HG03558 (cell line): ENCODE data around the gene IRF8.
"Not testable (repeated sequence)": the region's sequence is repeated elsewhere in the genome, so short reads cannot be mapped to it uniquely, and the experiment has no call there.

ENCODE experiments used
- ATAC-seq: cut with Tn5 transposase; IDR thresholded peaks from one replicate; pipeline ENCODE4 v1.9.1; 2021; ENCODE audit warnings: moderate number of reproducible peaks; ENCODE audit not compliant: unreplicated experiment; ENCODE audit errors: extremely low read depth

The IRF8 gene

DNA sequence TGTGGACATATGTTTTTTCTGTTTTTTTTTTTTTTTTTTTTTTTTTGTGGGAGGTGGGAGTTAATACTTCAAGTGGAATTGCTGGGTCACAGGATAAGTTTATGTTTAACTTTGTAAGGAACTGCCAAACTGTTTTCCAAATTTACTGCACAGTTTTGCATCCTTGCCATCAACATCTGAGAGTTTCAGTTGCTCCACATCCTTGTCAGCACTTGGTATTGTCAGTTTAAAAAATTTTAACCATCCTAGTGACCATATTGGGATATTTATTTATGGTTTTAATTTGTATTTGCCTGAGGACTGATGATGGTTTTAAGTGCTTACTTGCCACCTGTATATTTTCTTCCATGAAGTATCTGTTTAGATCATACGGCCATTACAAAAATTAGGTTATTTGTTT, 34.0 kb upstream of the IRF8 start:
- no peak for ATAC-seq

DNA sequence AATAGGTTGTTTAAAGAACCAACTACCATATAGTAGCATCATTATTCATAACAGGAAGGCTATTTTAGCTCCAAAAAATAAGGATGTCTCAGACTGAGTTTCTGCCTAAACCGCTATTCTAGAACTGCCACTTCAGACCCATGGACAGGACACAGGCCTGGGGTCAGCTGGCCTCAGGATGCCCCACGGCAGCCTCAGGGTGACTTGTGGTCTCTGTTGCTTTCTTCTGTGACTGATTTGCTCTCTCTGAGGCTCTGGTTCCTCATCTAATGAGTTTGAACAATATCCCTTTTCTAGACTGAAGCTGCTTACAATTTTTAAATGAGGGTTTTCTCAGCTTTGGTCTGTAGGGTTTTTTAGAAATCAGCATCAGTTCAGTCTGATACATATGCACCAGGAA, 31.8 kb upstream of the IRF8 start:
- no peak for ATAC-seq

DNA sequence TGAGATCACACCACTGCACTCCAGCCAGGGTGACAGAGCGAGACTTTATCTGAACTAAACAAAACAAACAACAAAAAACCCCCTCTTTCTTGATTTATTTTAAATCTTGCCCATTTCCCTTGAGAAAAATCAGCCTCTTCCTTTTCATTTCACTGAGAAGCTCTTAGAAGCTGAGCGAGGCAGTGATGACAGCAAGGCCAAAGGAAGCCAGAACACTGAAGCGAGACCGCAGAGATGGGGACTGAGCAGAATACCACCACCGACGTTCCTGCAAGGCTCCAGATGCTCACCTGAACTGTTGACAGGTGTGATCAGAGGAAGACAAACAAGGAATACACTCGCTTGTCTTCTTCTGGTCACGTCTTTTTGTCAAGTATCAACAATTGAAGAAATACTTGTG, 30.5 kb upstream of the IRF8 start:
- no peak for ATAC-seq

DNA sequence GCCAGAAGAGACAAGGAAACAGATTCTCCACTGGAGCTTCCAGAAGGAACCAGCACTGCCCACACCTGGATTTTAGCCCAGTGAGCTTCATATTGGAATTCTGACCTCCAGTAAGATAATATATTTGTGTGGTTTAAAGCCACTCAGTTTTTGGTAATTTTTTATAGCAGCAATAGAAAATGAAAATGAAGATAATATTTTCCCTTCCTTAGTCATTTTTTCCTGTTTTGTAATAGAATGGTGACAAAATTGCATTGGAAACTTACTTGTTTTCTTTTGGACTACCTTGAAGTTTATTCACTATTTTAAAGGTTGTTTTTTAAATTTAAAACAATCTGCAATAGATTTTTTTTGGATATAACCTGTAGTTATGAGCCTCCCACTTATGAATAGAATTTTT, 29.8 kb upstream of the IRF8 start:
- ATAC-seq, result no peak

DNA sequence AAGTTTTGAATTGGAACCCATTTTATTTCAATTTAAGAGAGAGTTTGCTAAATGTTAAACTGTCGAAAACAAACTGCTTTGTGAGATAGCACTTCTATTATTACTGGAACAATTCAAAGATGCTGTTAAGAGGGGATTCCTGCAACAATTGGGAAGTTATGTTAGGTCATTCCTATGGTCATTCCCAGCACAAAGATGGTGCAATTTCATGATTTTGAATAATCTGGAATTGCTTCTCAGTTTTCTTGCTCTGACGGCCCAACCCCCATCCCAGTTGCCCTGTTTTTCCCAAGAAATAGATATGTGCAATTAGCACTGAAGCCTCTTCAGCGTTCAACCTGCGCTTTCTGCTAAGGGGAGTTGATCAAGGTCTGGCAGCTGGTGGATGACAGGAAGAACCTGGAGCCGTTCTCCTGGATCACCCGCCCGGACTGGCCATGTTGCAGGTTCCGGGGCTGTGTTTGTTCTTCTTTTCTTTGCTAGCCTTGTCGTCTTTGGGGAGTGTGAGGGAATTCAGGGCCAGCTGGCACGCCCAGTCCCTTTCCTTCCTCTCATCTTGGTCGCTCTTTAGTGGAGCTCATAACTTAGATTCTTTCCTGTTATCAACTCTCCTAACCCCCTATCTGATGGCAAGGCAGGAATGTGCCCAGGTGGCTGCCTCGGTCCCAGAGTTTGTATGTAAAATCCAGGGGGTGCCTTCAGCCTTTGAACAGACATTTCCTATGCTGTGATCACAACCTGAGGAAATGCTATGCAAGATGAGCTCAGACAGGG, 29.0 kb upstream of the IRF8 start:
- ATAC-seq, result no peak

DNA sequence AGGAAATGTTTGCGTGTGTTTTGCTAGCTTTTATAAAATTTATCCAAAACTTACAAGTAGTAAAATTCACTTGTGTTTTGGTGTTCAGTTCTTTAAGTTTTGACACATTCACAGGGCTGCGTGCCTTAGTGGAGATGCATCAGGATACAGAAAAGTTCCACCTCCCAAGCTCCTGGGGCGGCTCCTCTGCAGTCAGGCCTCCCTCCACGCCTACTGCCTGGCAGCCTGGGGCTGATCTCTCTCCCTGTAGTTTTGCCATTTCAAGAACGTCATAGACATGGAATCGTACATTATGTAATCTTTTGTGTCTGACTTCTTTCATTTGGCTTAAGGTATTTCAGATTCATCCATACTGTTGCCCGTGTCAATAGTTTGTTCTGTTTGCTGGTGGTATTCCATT, 27.2 kb upstream of the IRF8 start:
- no peak for ATAC-seq

DNA sequence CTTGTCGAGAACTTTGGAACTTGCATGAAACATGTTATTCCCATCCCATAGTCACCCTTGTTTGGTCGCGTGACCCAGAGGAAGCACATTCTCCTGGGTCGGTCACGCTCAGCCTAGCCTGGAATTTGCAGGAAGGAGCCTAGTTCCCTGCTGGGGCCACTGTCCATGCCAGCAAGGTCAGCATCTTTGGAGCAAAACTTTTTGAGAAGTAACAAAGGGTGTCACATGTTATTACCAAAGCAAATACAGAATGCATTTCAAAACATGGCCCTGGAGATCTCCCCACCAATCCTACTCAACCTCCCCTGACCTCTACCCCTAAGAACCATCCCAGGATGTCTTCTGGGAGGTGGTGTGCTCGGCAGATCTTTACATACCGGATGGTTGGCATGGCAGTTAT, 26.2 kb upstream of the IRF8 start:
- ATAC-seq, result no peak

DNA sequence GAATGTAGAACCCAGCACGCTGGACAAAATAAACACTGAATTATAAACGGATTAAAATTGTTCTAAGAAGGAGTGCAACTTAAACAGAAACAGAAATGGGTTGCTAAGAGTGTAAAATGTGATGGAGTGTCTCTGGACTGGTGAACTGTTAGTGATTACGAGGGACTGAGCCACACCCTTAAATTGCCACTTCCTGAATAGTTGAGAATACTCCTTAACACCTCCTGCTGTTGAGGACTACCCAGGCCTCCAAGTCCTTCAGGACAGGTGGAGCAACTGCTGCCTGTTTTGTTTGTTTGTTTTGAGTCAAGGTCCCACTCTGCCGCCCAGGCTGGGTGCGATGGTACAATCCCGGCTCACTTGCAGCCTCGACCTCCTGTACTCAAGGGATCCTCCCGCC, 25.8 kb upstream of the IRF8 start:
- no peak for ATAC-seq

DNA sequence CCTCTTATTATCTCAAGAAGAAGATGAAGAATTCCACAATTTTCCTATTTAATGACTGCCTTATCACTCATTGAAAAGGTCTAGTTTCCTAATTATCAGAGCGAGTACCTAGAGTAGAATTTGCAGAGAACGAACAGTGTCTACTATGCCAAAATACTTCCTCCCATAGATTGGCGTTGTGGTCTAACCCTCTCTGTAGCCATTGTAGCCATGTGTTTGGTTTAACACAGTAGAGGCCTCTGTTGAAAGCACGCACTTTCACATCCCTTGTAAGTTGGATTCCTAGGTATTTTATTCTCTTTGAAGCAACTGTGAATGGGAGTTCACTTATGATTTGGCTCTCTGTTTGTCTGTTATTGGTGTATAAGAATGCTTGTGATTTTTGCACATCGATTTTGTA, 24.9 kb upstream of the IRF8 start:
- ATAC-seq, result not testable (repeated sequence)

DNA sequence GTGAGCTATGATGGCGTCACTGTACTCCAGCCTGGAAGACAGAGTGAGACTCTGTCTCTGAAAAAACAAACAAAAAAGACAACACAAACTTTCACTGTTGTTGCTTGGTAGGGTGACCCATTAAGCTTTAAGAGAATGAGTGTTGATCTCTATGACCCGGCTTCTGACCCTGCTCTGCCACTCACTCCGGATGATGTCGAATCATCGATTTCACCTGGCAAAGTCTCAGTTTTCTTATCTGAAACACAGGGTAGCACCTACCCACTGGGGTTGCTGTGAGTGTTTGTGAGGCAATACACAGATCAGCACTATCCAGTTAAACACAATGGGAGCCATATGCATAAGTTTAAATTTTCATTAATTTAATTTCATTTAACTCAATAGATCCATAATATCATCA, 20.6 kb upstream of the IRF8 start:
- ATAC-seq, result no peak

DNA sequence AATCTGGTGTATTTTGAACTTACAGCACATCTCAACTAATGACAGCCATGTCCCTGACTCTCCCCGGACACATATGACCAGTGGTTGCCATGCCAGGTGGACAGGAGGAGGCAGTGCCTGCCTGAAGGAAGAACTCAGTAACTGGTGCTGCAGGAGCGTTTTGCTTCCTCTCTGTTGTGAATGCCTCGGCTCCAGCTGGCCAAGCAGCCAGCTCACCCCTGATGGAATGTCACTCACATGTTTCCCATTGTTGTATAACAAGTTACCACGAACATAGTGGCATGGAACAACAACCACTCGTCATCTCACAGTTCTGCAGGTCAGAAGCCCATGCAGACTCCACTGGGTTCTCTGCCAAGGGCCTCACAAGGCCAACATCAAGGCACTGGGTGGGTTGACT, 20.1 kb upstream of the IRF8 start:
- no peak for ATAC-seq

DNA sequence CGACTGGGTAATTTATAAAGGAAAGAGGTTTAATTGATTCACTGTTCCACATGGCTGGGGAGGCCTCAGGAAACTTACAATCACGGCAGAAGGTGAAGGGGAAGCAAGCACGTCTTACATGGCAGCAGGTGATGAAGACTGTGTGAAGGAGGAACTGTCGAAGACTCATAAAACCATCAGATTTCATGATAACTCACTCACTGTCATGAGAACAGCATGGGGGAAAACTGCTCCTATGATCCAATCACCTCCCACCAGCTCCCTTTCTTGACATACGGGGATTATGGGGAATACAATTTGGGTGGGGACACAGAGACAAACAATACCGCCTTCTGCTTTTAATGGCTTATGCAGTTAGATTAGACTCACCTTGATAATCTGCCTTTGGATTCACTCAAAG, 19.4 kb upstream of the IRF8 start:
- no peak for ATAC-seq

DNA sequence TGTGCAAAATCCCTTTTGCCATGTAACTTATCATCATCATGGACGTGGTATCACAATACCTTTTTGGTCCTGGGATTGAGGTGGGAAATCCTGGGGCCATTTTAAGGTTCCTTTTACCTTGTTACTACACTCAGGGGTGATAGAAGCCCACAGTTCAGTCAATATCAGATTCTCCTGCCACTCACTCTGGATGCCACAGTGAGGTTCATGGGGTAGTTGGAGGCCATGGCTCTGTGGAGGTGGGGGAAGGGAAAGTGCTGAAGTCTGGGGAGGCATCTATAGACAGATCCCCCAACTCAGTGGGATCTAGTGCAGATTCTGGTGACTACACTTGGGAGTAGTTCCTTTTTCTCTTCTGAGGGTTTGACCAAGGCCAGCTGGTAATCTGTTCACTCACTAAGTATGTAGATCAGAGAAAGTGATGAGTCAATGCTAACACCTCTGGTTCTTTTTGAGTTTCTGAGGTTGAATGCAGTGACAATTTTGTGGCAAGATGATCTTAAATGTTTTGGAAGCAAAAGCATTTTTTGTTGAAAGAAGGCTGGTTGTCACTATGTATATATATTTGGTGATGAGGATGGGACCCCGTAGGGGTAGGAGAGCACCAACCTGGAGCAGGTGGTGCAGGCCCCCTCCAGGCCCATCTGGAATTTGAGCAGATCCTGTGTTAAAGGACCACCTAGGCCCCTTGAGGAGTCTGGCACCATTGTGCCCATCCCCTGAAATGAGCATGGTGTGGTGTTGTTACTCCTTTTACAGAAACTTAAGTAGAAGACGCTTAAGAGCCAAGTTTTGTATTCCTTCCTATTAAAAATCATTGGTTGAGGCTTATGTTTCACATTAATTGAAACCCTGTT, 18.8 kb upstream of the IRF8 start:
- no peak for ATAC-seq

DNA sequence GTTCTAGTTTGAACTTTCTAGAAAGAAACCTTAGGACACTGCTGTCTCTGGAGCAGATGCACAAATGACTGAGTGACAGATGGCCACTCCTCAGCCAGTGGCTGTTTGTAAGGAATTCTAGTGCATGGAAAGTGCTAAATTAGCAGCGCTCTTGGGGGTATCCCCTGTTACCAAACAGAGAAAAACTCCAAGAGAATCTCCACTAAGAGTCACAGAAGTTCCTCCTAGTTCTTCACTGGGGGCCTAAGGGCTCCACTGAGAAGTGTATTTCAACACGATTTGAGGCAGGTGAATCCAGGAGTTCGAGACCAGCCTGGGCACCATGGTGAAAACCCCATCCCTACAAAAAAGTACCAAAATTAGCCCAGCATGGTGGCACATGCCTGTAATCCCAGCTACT, 18.1 kb upstream of the IRF8 start:
- ATAC-seq, result no peak

DNA sequence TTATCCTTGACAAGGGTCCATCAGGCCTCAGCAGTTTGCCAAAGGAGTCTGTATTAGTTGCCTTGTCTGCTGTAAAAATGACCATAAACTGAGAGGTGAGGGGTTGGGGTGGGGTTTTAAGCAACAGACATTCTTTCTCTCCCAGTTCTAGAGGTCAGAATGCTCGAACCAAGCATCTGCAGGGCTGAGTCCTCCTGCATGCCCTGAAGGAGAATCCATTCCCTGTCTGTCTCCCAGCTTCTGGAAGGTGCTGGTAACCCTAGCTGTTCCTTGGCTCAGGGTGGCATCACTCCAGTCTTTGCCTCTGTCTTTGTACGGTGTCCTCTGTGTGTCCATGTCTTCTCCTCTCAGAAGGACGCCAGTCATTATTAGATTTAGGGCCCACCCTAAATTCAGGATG, 17.5 kb upstream of the IRF8 start:
- ATAC-seq, result no peak

DNA sequence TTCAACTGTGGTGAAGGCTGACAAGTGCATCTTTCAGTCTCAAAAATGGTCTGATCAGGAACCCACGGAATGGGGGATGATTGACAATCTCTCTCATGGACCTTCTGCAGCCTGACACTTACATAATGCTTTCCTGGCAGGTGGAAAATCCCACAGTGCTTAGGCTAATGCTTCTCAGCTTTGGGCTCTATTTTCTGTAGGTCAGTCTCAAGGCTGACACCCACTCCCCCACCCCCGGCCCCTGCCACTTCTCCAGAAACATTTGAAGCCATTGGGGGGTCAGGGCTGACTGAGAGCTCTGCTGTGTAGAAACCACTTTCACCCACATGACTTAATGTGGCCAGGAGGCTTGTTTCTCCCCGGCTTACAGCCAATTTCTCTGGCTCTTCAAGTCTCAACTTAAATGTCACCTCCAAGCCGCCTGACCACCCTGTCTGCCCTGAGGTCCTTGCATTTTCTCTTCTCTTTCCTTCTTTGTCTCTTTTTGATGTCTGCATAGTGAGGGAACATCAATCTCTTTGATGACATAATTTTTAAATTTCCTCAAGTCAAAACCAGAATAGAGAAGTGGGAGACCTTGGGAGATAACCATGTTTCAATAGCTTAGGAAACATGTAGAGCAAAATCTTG, 16.7 kb upstream of the IRF8 start:
- ATAC-seq, result no peak

DNA sequence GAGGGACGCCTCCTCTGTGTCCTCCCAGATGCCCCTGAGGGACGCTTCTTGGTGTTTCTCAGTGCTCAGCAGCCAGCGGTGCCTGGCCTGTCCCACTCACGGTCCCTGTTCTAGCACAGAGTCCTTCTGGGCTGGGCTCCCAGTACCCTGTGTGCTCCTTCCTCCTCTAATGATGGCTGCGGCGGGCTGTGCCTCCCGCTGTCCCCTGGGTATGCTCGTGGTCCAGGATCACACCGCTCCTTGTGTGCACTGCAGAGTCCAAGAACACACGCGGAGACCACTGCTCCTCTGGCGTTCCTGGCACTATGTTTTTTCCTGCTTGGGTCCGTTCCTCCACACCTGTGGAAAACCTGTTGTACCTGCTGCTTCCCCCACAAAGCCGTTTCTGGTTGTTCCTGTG, 15.1 kb upstream of the IRF8 start:
- no peak for ATAC-seq

DNA sequence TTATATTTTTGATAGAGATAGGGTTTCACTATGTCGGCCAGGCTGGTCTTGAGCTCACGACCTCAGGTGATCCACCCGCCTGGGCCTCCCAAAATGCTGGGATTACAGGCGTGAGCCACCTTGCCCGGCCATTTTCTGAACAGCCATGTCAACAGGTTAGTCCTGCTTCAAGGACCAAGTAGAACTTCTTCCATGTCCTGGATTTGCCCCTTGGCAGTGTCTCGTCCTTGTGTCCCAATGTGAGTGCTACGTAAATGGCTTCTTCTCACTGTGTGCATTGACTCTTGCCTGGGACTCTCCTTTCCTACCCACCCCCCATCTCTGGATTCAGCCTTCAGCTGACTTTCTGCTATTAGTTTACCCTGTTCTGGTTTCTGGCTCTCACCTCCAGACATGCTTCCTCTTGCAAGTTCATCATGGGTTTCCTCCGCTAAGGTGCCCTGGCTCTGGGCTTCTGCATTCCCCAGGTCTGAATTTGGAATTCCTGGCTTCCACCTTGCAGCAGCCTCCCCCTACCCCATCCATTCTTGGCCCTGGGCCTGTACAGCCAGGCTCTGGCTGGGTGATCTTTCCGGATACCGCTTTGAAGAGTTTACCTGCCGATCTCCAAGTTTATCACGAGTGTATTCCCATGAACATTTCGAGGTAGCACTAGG, 14.0 kb upstream of the IRF8 start:
- no peak for ATAC-seq

DNA sequence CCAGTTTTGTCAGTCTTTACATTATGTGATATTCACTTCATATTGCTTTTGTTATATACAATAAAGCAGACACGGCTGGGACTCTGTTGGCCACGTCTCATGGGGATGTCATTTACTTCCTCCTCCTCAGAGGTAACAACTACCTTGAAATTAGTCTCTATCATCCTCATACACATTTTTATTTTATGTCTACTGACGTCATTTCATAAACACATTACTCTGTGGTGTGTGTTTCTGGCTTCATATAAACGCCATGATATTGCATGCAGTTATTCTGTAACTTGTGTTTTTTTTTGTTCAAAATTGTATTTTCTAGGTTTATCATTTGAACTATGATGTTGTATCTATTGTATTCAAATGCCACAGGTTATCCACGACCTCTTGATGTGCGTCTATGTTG, 13.4 kb upstream of the IRF8 start:
- ATAC-seq, result no peak

DNA sequence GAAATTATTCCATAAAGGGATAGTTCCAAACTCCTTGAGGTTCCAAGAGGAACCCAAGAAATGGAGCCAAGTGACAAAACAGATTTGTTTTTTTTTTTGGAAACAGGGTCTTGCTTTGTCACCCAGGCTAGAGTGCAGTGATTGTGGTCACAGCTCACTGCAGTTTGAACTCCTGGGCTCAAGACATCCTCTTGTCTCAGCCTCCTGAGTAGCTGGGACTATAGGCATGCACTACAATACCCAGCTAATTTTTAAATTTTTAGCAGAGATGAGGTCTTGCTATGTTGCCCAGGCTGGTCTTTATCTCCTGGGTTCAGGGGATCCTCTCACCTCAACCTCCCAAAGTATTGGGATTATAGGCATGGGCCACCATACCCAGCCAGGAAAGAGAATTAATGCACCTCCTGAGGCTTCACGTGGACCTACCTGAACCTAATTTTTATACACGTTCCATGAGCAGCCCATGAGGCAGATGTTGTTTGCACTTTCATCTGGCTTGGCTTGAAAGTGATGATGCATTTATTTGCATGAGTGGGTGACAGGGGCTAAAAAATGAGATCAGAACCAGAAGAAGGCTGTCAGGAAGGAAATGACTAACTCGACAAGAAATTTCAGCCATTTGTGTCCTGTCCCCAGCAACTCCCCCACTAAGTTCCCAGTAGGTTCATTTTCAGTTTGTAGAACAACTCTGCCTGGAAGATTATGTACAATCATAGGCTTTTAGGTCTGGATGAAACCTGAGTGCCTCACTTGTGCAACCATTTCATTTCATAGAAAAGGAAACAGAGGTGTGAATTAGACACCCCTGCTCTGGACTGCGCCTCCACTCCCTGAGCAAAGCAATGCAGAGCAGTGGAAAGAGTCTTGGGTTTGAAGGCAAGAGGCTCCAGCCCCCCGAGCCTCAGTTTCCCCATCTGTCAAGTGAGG, 10.3 kb upstream of the IRF8 start:
- no peak for ATAC-seq
